OCI-LY7 (cell line): ENCODE data around the gene DPF3. TPM values are rescaled to one million over a fixed set of nuclear protein-coding genes. Genes with fewer than 3 reads are reported as not detected.

ENCODE experiments used
- BruUV-seq: library from RNA; stranded (reverse); fragments of 400-500 nt; replicated peaks from 2 replicates; lab custom pipeline; 2021; lab: Mats Ljungman, UMichigan
- CTCF ChIA-PET: fragments of 300-600 bp; sonication (Branson Sonifier 250); formaldehyde crosslinking; loops from one replicate; lab custom pipeline; 2022; ENCODE audit warnings: antibody characterized with exemption; ENCODE audit not compliant: unreplicated experiment; lab: Charles Lee
- POLR2A ChIA-PET: fragments of 300-600 bp; sonication (Branson Sonifier 250); formaldehyde crosslinking; loops from one replicate; lab custom pipeline; 2022; ENCODE audit warnings: antibody characterized with exemption; lab: Charles Lee
- DNase-seq: peaks from one replicate; pipeline ENCODE4 v3.0.0-alpha.2; 2015; ENCODE audit warnings: low spot score
- H2AFZ ChIP-seq: fragments of 200-600 bp; sonication (generic), shearing (Covaris generic); 2 replicates; pipeline ENCODE4 v1.6.1; 2014; ENCODE audit warnings: mild to moderate bottlenecking, antibody characterized with exemption, low read length, moderate library complexity
- H3K27ac ChIP-seq: fragments of 200-600 bp; sonication (generic); 2 replicates; pipeline ENCODE4 v1.5.1; 2014; ENCODE audit warnings: mixed run types, low read depth, mild to moderate bottlenecking, moderate library complexity, low read length, inconsistent platforms; ENCODE audit not compliant: poor library complexity, severe bottlenecking
- H3K36me3 ChIP-seq: fragments of 200-600 bp; sonication (generic); 2 replicates; pipeline ENCODE4 v1.6.1; 2014; ENCODE audit warnings: mild to moderate bottlenecking, antibody characterized with exemption, low read length, moderate library complexity, mixed read lengths; ENCODE audit not compliant: insufficient read depth
- H3K4me1 ChIP-seq: fragments of 200-600 bp; sonication (generic); 2 replicates; pipeline ENCODE4 v1.5.1; 2014; ENCODE audit warnings: mild to moderate bottlenecking, low read length; ENCODE audit not compliant: insufficient read depth, poor library complexity, severe bottlenecking
- H3K4me2 ChIP-seq: fragments of 200-600 bp; sonication (generic); 2 replicates; pipeline ENCODE4 v1.6.1; 2014; ENCODE audit warnings: mild to moderate bottlenecking, low read length
- H3K4me3 ChIP-seq: fragments of 200-600 bp; sonication (generic); 2 replicates; pipeline ENCODE4 v1.5.1; 2014; ENCODE audit warnings: mild to moderate bottlenecking, low read depth, low read length; ENCODE audit not compliant: poor library complexity, severe bottlenecking
- H3K79me2 ChIP-seq: fragments of 200-600 bp; sonication (generic); 2 replicates; pipeline ENCODE4 v1.6.1; 2016; ENCODE audit warnings: low read depth, mild to moderate bottlenecking, low read length, moderate library complexity, mixed read lengths; ENCODE audit not compliant: insufficient read depth
- H3K9me2 ChIP-seq: fragments of 200-600 bp; sonication (generic); 2 replicates; pipeline ENCODE4 v1.6.1; 2016; ENCODE audit warnings: mild to moderate bottlenecking, low read length, mixed read lengths; ENCODE audit not compliant: insufficient read depth
- H3K9me3 ChIP-seq: fragments of 200-600 bp; sonication (generic); 2 replicates; pipeline ENCODE4 v1.6.1; 2014; ENCODE audit warnings: mild to moderate bottlenecking, mixed run types, low read length, mixed read lengths
- H4K20me1 ChIP-seq: fragments of 200-600 bp; sonication (generic); 2 replicates; pipeline ENCODE4 v1.6.1; 2014; ENCODE audit warnings: mild to moderate bottlenecking, antibody characterized with exemption, low read length, moderate library complexity, mixed read lengths; ENCODE audit not compliant: insufficient read depth
- CTCF ChIP-seq: fragments of 200-600 bp; sonication (generic); conservative IDR thresholded peaks from 2 replicates; pipeline ENCODE4 v1.5.1; 2014; ENCODE audit warnings: mild to moderate bottlenecking, antibody characterized with exemption, low read length, moderate library complexity, mixed read lengths
- EZH2phosphoT487 ChIP-seq: fragments of 200-600 bp; sonication (generic); IDR thresholded peaks from 2 replicates; pipeline ENCODE4 v1.6.1; 2018; ENCODE audit warnings: low read depth, borderline replicate concordance, mild to moderate bottlenecking, mixed run types, antibody characterized with exemption, low read length, moderate library complexity, mixed read lengths
- intact Hi-C: fragments of 100-400 bp; cut with micrococcal nuclease; formaldehyde crosslinking; loops from one replicate; pipeline ENCODE4 v1.10.0; 2022; ENCODE audit not compliant: unreplicated experiment
- total RNA-seq, 2 experiments: library from RNA; depleted of rRNA in 1 of 2; stranded (reverse); fragments of >200 nt in 1 of 2; shearing (Covaris generic) in 1 of 2; gene quantifications; 2 replicates each; pipeline ENCODE4 v1.2.3, GENCODE V29; 2014 to 2022

DPF3 gene
- total RNA-seq, 2 experiments from 2014 or later = 0.42 TPM; not detected in 1

DNA sequence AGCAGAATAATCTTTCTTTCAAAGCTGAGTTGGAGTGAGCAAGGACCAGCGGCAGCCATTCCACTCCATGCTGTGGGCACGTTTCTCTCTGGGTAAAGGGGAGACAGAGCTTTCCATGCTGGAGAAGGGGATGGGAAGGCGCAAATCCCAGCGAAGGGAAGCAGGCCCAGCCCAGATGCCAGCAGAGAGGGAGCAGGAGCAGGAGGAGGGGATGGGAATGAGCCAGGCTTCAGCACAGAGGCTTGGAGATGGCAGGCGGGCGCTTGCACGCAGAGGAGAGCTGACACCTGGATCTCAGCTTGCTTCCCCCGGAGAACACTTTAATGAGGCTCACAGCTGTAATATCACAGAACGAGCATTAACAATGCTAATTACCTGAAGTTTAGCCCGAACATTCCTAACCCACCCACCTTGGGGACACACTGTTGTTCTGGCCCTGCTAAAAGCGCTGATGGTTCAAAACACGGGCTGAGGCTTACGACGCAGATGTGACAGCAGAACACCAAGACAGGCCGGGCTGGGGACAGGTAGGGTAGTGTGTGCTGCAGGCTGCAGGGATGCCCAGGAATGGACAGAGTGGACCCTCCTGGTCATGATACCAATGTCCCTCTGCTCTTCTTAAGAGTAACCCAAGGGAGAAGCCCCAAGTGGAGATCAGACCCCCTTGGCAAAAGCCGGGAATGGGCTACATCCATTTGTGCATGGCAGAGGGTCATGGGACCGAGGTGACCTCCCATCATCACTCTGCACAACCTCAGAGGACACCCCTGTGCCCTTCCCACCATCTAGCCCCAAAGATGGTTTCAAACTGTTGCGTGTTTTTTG lies 288.6 kb downstream of the DPF3 start:
- Histone ChIP-seq H3K79me2 (no peaks in the 10 kb centered on the region), H3K4me1 (no peaks in the 10 kb centered on the region), H3K27ac (no peak overlapping the region), H3K9me3 (no peaks in the 10 kb centered on the region), H3K36me3 (no peaks in the 10 kb centered on the region), H2AFZ (no peak overlapping the region), H3K4me2 (no peak overlapping the region), H3K9me2 (no peaks in the 10 kb centered on the region), H4K20me1 (no peaks in the 10 kb centered on the region), H3K4me3 (no peak overlapping the region)
- POLR2A ChIA-PET = no interaction called here
- no TSS peak for BruUV-seq
- CTCF ChIA-PET = no interaction called here
- intact Hi-C loops = no loop called here
- TF ChIP-seq EZH2phosphoT487 = no peak
- TF ChIP-seq CTCF = no peak
- DNase-seq = no peak

DNA sequence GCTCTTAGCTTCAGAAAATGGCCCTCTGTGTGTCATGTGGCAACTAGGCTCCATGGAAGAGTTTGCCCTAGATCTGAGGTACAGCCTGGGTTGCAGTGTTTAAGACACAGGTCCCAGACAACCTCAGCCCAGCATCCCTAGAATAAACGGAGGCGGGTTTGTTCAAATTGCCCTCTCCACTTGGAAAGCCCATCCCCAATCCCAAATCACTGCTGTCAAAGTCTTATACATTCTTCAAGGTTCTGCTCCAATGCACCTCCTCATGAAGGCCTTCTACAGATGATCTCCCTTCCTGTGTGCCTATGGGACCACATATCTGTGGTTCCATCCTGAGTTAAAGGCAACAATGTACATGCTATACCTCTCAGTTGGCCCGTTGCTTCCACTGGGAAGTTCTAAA lies 289.8 kb downstream of the DPF3 start:
- Histone ChIP-seq H3K9me3 (no peaks in the 10 kb centered on the region), H4K20me1 (no peaks in the 10 kb centered on the region), H3K4me3 (no peak overlapping the region), H3K4me1 (no peaks in the 10 kb centered on the region), H3K9me2 (no peaks in the 10 kb centered on the region), H3K4me2 (no peak overlapping the region), H3K27ac (no peak overlapping the region), H3K79me2 (no peaks in the 10 kb centered on the region), H2AFZ (no peak overlapping the region), H3K36me3 (no peaks in the 10 kb centered on the region)
- no peak for TF ChIP-seq EZH2phosphoT487
- no peak for TF ChIP-seq CTCF
- ChIA-PET CTCF (no interaction called here), POLR2A (no interaction called here)
- no peak for DNase-seq
- BruUV-seq = no TSS peak
- intact Hi-C loops = no loop called here

DNA sequence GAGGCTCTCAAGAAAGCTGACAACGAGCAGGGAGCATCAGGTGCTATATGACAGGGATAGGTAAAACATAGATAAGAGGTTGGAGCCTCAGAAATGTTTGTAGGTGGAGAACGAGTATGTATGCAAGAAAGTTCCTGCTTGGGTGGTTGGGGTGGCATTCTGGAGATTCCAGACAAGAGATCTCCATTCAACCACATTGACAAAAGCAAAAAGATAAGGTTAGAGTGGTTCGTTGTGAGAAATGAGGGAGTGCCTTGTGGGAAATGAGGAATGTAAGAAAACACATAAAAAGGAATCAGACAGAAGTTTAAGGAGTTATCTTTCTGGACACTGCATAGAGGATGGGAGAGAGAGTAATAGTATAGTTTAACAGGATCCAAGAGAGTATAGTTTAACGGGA lies 290.3 kb downstream of the DPF3 start:
- intact Hi-C loops = no loop called here
- BruUV-seq = no TSS peak
- Histone ChIP-seq H3K36me3 (no peaks in the 10 kb centered on the region), H3K9me3 (no peaks in the 10 kb centered on the region), H3K4me3 (no peak overlapping the region), H2AFZ (no peak overlapping the region), H3K79me2 (no peaks in the 10 kb centered on the region), H3K27ac (no peak overlapping the region), H3K9me2 (no peaks in the 10 kb centered on the region), H4K20me1 (no peaks in the 10 kb centered on the region), H3K4me2 (no peak overlapping the region), H3K4me1 (no peaks in the 10 kb centered on the region)
- TF ChIP-seq CTCF = no peak
- no peak for TF ChIP-seq EZH2phosphoT487
- CTCF ChIA-PET = no interaction called here
- no peak for DNase-seq
- POLR2A ChIA-PET = no interaction called here
